T-helper 17 cell (primary cell): Measurements from ENCODE around the gene ZBTB21. TPM values are rescaled to one million over a fixed set of nuclear protein-coding genes. Genes with fewer than 3 reads are reported as not detected.
"Not testable (repeated sequence)": the region's sequence is repeated elsewhere in the genome, so short reads cannot be mapped to it uniquely, and the experiment has no call there.

Experiments used
- ATAC-seq: fragments of 150-1000 bp; cut with Tn5 transposase; 2 replicates; pipeline ENCODE4 v1.10.0; 2021; ENCODE audit warnings: mild to moderate bottlenecking, moderate library complexity
- DNase-seq, 3 donors: peaks; one replicate each; pipeline versions ENCODE4 v3.0.0 to v3.0.0-alpha.2; 2020 to 2021
- H3K9me3 ChIP-seq: one replicate; pipeline ENCODE4 v1.7.0; 2013; ENCODE audit warnings: low read length, mild to moderate bottlenecking; ENCODE audit not compliant: control insufficient read depth, poor library complexity, severe bottlenecking
- H3K27ac Mint-ChIP-seq: one replicate; pipeline ENCODE4 v1.8.0; 2022; ENCODE audit warnings: mild to moderate bottlenecking, moderate library complexity, mixed read lengths
- H3K27me3 Mint-ChIP-seq: one replicate; pipeline ENCODE4 v1.8.0; 2022; ENCODE audit warnings: mixed read lengths
- H3K36me3 Mint-ChIP-seq: one replicate; pipeline ENCODE4 v1.8.0; 2022; ENCODE audit warnings: low read depth, mixed read lengths
- H3K4me1 Mint-ChIP-seq: one replicate; pipeline ENCODE4 v1.8.0; 2022; ENCODE audit warnings: mild to moderate bottlenecking, mixed read lengths
- H3K4me3 Mint-ChIP-seq: one replicate; pipeline ENCODE4 v1.8.0; 2022; ENCODE audit warnings: mild to moderate bottlenecking, moderate library complexity, mixed read lengths
- total RNA-seq, 4 donors: library from RNA in 2 of 4; stranded (reverse) in 2 of 4; gene quantifications; one replicate each; pipeline ENCODE4 v1.2.3 and lab custom pipeline; 2022 to 2026

Gene ZBTB21
- total RNA-seq, 2 donors from 2014 or later, result 110 to 118 TPM

DNA sequence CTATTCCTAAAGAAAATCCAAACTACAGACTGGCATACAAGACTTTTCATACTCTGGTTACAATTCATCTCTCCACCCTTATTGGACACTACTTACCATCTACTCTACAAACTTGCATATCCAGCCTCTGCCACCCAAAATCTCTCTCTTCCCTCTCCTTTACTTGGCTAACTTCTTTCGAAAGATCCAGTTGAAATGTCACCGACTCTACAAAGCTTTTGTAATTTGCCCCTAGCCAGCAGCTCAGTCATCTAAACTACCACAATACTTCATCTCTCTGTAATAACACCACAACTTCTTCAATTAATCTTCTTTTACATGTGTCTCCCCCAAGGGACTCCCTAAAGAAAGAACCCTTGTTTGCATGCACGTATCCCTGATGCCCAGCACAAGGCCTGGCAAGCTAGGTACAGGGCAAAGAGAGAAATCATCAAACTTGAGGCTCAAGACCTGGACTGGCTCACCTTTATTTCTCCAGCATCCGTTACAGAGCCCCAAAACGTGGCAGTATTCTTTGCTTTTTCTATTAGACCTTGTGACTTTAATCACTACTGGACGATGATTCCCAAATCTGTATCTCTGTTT lies 2.7 kb downstream of the ZBTB21 start:
- peak overlapping the region; percentile 62 for H3K4me3 Mint-ChIP-seq
- no peak for DNase-seq
- H3K36me3 Mint-ChIP-seq, result peaks cover 13% of the 10 kb centered on the region
- no peaks in the 10 kb centered on the region for H3K27me3 Mint-ChIP-seq
- H3K27ac Mint-ChIP-seq, result peak overlapping the region; percentile 2
- peaks cover 40% of the 10 kb centered on the region for H3K4me1 Mint-ChIP-seq
- no peaks in the 10 kb centered on the region for H3K9me3 ChIP-seq
- no peak for ATAC-seq

- no peaks in the 10 kb centered on the region for H3K9me3 ChIP-seq
- Mint-ChIP-seq H3K4me1 (peaks cover 43% of the 10 kb centered on the region), H3K36me3 (peaks cover 13% of the 10 kb centered on the region), H3K4me3 (no peak overlapping the region), H3K27ac (peak overlapping the region; percentile 62), H3K27me3 (no peaks in the 10 kb centered on the region)
- no peak for ATAC-seq
- no peak for DNase-seq
Observed at GRCh38 chr21:42006765-42007164, 3.4 kb downstream of the ZBTB21 start.

DNA sequence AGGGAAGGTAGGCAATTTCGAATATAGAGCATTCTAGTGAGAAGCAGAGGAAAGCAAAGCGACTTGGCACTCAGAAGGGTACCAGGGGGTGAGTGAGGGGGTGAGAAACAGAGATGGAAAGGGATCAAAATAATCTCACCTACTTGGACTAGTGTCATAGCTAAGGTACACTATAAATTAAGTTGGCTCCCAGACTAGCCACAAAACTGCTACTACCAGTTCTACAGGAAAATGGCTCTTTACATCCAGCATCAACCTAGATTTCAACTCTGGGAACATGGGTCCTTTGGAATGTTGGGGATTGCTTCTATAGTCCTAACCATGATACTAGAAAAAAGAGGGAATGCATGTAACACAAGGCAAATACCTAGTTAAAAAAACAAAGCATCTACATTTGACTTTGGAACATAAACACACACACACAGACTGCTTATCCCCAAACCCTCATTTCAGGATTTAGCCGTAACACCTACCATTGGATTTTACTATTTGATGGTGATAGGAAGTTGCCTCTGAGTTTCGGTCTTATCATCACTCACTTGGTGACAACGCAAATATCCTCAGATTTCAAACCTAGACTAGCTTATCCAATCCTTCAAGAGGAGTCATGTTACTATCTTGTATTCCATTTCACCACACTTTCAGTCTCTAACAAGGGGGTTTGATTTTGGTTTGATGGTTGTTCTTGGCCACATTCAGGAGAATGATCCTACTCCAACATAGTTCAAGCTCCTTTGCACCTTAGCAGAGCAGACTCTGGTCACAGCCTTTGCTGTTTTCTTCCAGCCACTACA lies 5.6 kb downstream of the ZBTB21 start:
- peaks cover 21% of the 10 kb centered on the region for H3K36me3 Mint-ChIP-seq
- no peak overlapping the region for H3K4me3 Mint-ChIP-seq
- no peaks in the 10 kb centered on the region for H3K27me3 Mint-ChIP-seq
- no peaks in the 10 kb centered on the region for H3K9me3 ChIP-seq
- peaks cover 47% of the 10 kb centered on the region for H3K4me1 Mint-ChIP-seq
- DNase-seq (no peak), ATAC-seq (no peak)
- peak overlapping the region; percentile 16 for H3K27ac Mint-ChIP-seq

GRCh38 chr21:42003051-42003461 lies 7.1 kb downstream of the ZBTB21 start:
- Mint-ChIP-seq H3K4me1 (peaks cover 43% of the 10 kb centered on the region), H3K27ac (no peak overlapping the region), H3K36me3 (peaks cover 23% of the 10 kb centered on the region), H3K4me3 (peak overlapping the region; percentile 62), H3K27me3 (no peaks in the 10 kb centered on the region)
- ATAC-seq (no peak), DNase-seq (no peak)
- no peaks in the 10 kb centered on the region for H3K9me3 ChIP-seq

DNA sequence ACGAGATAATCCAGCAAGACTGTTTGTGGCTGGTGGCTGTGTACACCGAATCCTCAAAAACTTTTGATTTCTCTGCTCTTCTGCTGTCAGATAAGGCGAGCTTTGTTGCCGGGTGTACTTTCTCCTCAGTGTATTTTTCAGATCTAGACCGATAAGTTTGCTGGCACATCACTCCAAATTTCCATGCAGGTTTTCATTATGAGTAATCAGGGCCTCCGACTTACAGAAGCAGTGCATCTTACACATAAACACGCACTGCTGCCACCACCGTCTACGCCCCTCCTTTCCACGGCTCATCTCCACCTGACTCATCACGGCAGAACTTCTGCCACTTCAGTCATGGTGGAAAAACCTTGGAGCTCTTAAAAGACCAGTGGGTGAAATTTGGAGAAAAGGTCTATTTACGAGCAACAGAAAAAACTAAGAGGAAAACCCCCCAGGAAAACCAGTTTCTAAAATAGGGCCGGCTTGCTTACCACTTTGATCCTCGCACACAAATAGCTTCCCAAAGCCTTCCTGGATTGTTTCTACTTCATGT lies 7.7 kb downstream of the ZBTB21 start:
- peak; percentile 72 for ATAC-seq
- peak in 1 of 3 donors; percentile 12 for DNase-seq
- Mint-ChIP-seq H3K36me3 (peaks cover 22% of the 10 kb centered on the region), H3K27me3 (no peaks in the 10 kb centered on the region), H3K4me3 (peak overlapping the region; percentile 73), H3K27ac (peak overlapping the region; percentile 86), H3K4me1 (peaks cover 38% of the 10 kb centered on the region)
- H3K9me3 ChIP-seq, result no peaks in the 10 kb centered on the region

DNA sequence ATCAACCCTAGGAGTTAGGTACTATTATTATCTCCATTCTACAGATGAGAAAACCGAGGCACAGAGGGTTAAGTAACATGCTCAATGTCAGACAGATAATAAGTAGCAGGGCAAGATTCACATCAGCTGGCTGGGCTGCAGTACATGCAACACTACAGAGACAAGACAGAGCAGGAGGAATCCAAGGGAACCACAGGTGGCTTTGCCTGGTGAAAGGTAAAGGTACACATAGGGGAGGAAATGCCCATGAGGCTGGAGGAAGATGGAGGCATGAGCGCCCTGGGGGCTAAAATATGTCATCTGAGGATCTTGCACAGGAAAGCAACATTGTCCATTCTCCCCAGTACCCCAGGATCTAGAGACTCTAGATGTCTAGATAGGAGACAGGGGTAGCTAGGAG lies 8.4 kb downstream of the ZBTB21 start:
- Mint-ChIP-seq H3K4me3 (peak overlapping the region; percentile 78), H3K36me3 (peaks cover 18% of the 10 kb centered on the region), H3K27me3 (no peaks in the 10 kb centered on the region), H3K27ac (peak overlapping the region; percentile 86), H3K4me1 (peaks cover 33% of the 10 kb centered on the region)
- ATAC-seq (no peak), DNase-seq (no peak)
- no peaks in the 10 kb centered on the region for H3K9me3 ChIP-seq

DNA sequence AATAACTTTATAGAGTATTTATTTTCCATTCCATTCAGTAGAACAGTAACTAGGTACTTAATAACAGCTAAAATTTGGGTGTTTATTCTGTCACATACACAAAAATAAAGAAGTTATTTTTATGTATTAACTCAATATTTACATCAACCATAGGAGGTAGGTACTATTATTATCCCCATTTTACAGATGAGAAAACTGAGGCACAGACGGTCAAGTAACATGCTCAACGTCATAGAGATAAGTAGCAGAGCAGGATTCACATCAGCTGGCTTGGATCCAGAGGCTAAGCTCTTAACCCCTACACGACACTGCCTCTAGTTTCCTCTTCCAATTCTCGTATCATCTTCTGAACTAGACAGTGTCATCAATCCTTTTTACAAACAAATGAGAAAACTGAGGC lies 9.3 kb downstream of the ZBTB21 start:
- no peak for DNase-seq
- H3K9me3 ChIP-seq, result no peaks in the 10 kb centered on the region
- no peak for ATAC-seq
- Mint-ChIP-seq H3K27me3 (no peaks in the 10 kb centered on the region), H3K4me3 (peak overlapping the region; percentile 61), H3K27ac (peak overlapping the region; percentile 86), H3K36me3 (peaks cover 16% of the 10 kb centered on the region), H3K4me1 (peaks cover 30% of the 10 kb centered on the region)

GRCh38 chr21:41997657-41998056 lies 12.5 kb downstream of the ZBTB21 start:
- H3K9me3 ChIP-seq, result no peaks in the 10 kb centered on the region
- DNase-seq (no peak), ATAC-seq (no peak)
- H3K4me1 Mint-ChIP-seq, result peaks cover 15% of the 10 kb centered on the region
- H3K27ac Mint-ChIP-seq, result no peak overlapping the region
- H3K4me3 Mint-ChIP-seq, result no peak overlapping the region
- H3K36me3 Mint-ChIP-seq, result peaks cover 13% of the 10 kb centered on the region
- no peaks in the 10 kb centered on the region for H3K27me3 Mint-ChIP-seq

DNA sequence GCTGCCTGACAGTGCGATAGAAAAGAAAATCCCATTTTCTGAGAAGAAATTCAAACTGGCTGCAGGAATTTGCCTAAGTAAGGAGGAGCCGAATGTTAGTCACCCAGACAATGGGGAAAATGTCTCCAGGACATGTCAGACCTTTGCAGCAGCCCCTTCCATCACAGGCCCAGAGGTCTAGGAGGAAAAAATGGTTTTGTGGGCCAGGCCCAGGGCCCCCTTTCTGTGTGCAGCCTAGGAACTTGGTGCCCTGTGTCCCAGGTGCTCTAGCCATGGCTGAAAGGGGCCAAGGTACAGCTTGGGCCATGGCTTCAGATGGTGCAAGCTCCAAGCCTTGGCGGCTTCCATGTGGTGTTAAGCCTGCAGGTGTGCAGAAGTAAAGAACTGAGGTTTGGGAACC lies 14.6 kb downstream of the ZBTB21 start:
- Mint-ChIP-seq H3K36me3 (peaks cover 11% of the 10 kb centered on the region), H3K27ac (no peak overlapping the region), H3K4me1 (peaks cover 3% of the 10 kb centered on the region), H3K4me3 (no peak overlapping the region), H3K27me3 (no peaks in the 10 kb centered on the region)
- DNase-seq (no peak), ATAC-seq (no peak)
- no peaks in the 10 kb centered on the region for H3K9me3 ChIP-seq

DNA sequence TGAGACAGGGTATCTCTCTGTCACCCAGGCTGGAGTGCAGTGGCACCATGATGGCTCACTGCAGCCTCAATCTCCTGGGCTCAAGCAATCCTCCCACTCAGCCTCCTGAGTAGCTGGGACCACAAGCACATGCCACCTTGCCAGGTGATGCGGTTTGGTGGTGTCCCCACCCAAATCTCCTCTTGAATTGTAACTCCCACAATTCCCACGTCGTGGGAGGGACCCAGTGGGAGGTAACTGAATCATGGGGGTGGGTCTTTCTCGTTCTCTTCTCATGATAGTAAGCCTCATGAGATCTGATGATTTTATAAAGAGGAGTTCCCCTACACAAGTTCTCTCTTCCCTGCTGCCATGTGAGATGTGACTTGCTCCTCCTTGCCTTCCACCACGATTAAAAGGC lies 15.5 kb downstream of the ZBTB21 start:
- H3K27me3 Mint-ChIP-seq, H3K4me3 Mint-ChIP-seq, H3K4me1 Mint-ChIP-seq, DNase-seq, H3K9me3 ChIP-seq, H3K36me3 Mint-ChIP-seq, H3K27ac Mint-ChIP-seq, ATAC-seq: not testable (repeated sequence)

- no peak for ATAC-seq
- DNase-seq, result no peak
- peaks cover 4% of the 10 kb centered on the region for H3K36me3 Mint-ChIP-seq
- no peaks in the 10 kb centered on the region for H3K27me3 Mint-ChIP-seq
- H3K9me3 ChIP-seq, result no peaks in the 10 kb centered on the region
- H3K27ac Mint-ChIP-seq, result no peak overlapping the region
- peaks cover 3% of the 10 kb centered on the region for H3K4me1 Mint-ChIP-seq
- H3K4me3 Mint-ChIP-seq, result no peak overlapping the region
Observed at GRCh38 chr21:41993744-41994143, 16.4 kb downstream of the ZBTB21 start.

- Mint-ChIP-seq H3K27me3 (no peaks in the 10 kb centered on the region), H3K27ac (no peak overlapping the region), H3K4me3 (no peak overlapping the region), H3K36me3 (peaks cover 4% of the 10 kb centered on the region), H3K4me1 (peaks cover 3% of the 10 kb centered on the region)
- no peaks in the 10 kb centered on the region for H3K9me3 ChIP-seq
- no peak for ATAC-seq
- no peak for DNase-seq
Observed at GRCh38 chr21:41992576-41992975, 17.6 kb downstream of the ZBTB21 start.

- peaks cover 3% of the 10 kb centered on the region for H3K4me1 Mint-ChIP-seq
- H3K36me3 Mint-ChIP-seq, result peaks cover 4% of the 10 kb centered on the region
- ATAC-seq, result no peak
- H3K4me3 Mint-ChIP-seq, result no peak overlapping the region
- DNase-seq, result no peak
- no peaks in the 10 kb centered on the region for H3K9me3 ChIP-seq
- H3K27ac Mint-ChIP-seq, result no peak overlapping the region
- no peaks in the 10 kb centered on the region for H3K27me3 Mint-ChIP-seq
Observed at GRCh38 chr21:41991659-41992058, 18.5 kb downstream of the ZBTB21 start.
